ENCODE results near the gene PNKP.

PNKP gene

DNA sequence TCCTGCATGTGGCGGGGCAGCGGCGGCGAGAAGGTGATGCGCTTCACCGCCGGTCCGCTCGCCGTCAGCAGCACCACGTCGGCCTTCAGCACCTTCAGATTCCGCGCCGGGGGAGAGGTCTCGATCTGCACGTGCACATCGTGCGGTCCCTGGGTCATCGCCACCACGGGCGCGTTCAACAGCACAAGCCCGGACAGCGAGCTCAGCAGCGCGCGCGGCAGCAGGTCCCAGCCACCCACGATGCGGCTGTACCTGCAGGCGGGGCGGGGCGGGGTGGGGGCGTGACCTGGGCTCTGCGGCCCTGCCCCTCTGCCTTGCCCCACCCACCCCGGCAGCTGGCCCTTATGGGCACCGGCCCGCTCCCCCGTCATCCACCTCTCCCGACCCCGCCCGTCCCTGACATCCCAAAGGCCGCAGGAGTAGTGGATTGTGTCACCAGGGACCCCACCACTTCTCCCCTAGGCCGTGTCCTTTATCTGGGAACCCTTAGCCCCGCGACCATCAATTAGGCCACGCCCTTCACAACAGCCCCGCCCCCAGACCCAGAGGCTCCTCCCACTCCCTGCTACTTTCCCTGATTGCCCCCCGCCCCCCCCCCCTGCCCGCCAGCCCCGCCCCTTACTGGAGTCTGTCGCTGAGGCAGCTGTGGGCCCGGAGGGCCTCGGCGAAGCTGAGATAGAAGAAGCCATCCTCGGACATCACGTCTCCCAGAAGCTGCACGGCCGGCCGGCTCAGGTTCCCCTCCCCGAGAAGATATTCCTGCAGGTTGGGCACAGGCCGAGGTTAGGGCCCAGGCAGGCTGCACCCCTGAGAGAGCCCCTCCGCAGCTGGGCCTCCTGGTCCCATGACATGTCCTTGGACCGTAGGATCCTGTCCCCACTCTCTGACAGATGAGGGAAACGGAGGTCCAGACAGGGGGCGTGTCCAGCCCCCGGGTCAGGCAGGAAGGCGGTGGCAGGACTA is 23.3 kb upstream of the PNKP start:
- Histone ChIP-seq H3K4me3 (ENCODE audit: insufficient read depth, low read depth, low read length, poor library complexity, severe bottlenecking) (peak overlapping the region; percentile 63), H3K4me1 (ENCODE audit: control insufficient read depth, insufficient read depth, low read length, poor library complexity, severe bottlenecking) (peaks cover 16% of the 10 kb centered on the region), H3K27ac (ENCODE audit: insufficient read depth, low read length, poor library complexity, severe bottlenecking) (peak overlapping the region; percentile 55), H3K36me3 (ENCODE audit: control insufficient read depth, insufficient read depth, low read length) (no peaks in the 10 kb centered on the region), H3K9me3 (ENCODE audit: control insufficient read depth, low read length) (no peaks in the 10 kb centered on the region), H3K27me3 (replicated peaks; ENCODE audit: control insufficient read depth, insufficient read depth, low read length, poor library complexity, severe bottlenecking) (no peaks in the 10 kb centered on the region)
- DNase-seq: peak; percentile 58 to 67 (median 64)

GRCh38 chr19:49889687-49890348 is 22.4 kb upstream of the PNKP start:
- peak; percentile 50 to 64 (median 52) for DNase-seq
- H3K27ac ChIP-seq (ENCODE audit: insufficient read depth, low read length, poor library complexity, severe bottlenecking): peak overlapping the region; percentile 55

GRCh38 chr19:49889038-49889686 is 21.8 kb upstream of the PNKP start:
- H3K27ac ChIP-seq (ENCODE audit: insufficient read depth, low read length, poor library complexity, severe bottlenecking): no peak overlapping the region
- peaks cover 9% of the 10 kb centered on the region for H3K36me3 ChIP-seq (ENCODE audit: control insufficient read depth, insufficient read depth, low read length)
- no peak for DNase-seq
- no peaks in the 10 kb centered on the region for H3K27me3 ChIP-seq (replicated peaks; ENCODE audit: control insufficient read depth, insufficient read depth, low read length, poor library complexity, severe bottlenecking)
- H3K4me1 ChIP-seq (ENCODE audit: control insufficient read depth, insufficient read depth, low read length, poor library complexity, severe bottlenecking): peaks cover 5% of the 10 kb centered on the region
- H3K4me3 ChIP-seq (ENCODE audit: insufficient read depth, low read depth, low read length, poor library complexity, severe bottlenecking): no peak overlapping the region
- no peaks in the 10 kb centered on the region for H3K9me3 ChIP-seq (ENCODE audit: control insufficient read depth, low read length)

More at GRCh38 chr19:49889687-49890348, 22.4 kb upstream of the PNKP start:
- Histone ChIP-seq H3K36me3 (ENCODE audit: control insufficient read depth, insufficient read depth, low read length) (peaks cover 2% of the 10 kb centered on the region), H3K4me3 (ENCODE audit: insufficient read depth, low read depth, low read length, poor library complexity, severe bottlenecking) (peak overlapping the region; percentile 63), H3K27me3 (replicated peaks; ENCODE audit: control insufficient read depth, insufficient read depth, low read length, poor library complexity, severe bottlenecking) (no peaks in the 10 kb centered on the region), H3K4me1 (ENCODE audit: control insufficient read depth, insufficient read depth, low read length, poor library complexity, severe bottlenecking) (peaks cover 7% of the 10 kb centered on the region), H3K9me3 (ENCODE audit: control insufficient read depth, low read length) (no peaks in the 10 kb centered on the region)

DNA sequence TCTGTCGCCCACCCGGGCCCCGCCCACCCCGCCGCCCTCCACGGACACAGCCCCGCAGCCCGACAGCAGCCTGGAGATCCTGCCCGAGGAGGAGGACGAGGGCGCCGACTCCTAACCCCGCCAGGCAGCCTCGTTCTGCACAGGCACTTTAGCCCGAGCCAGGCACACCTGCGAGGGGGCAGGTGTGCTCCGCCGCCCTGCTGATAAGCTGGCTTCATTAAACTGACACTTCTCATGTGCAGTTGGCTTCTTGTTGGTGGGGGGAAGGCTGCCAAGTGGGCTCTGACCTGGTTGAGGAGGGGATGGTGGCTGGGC is 21.1 kb upstream of the PNKP start:
- H3K9me3 ChIP-seq (ENCODE audit: control insufficient read depth, low read length): no peaks in the 10 kb centered on the region
- peaks cover 16% of the 10 kb centered on the region for H3K36me3 ChIP-seq (ENCODE audit: control insufficient read depth, insufficient read depth, low read length)
- H3K4me1 ChIP-seq (ENCODE audit: control insufficient read depth, insufficient read depth, low read length, poor library complexity, severe bottlenecking): peaks cover 5% of the 10 kb centered on the region
- H3K27me3 ChIP-seq (replicated peaks; ENCODE audit: control insufficient read depth, insufficient read depth, low read length, poor library complexity, severe bottlenecking): no peaks in the 10 kb centered on the region
- DNase-seq: no peak
- no peak overlapping the region for H3K27ac ChIP-seq (ENCODE audit: insufficient read depth, low read length, poor library complexity, severe bottlenecking)
- no peak overlapping the region for H3K4me3 ChIP-seq (ENCODE audit: insufficient read depth, low read depth, low read length, poor library complexity, severe bottlenecking)

GRCh38 chr19:49887665-49888509 is 20.5 kb upstream of the PNKP start:
- no peak for DNase-seq
- Histone ChIP-seq H3K36me3 (ENCODE audit: control insufficient read depth, insufficient read depth, low read length) (peaks cover 21% of the 10 kb centered on the region), H3K9me3 (ENCODE audit: control insufficient read depth, low read length) (no peaks in the 10 kb centered on the region), H3K27ac (ENCODE audit: insufficient read depth, low read length, poor library complexity, severe bottlenecking) (no peak overlapping the region), H3K27me3 (replicated peaks; ENCODE audit: control insufficient read depth, insufficient read depth, low read length, poor library complexity, severe bottlenecking) (no peaks in the 10 kb centered on the region), H3K4me1 (ENCODE audit: control insufficient read depth, insufficient read depth, low read length, poor library complexity, severe bottlenecking) (peaks cover 5% of the 10 kb centered on the region), H3K4me3 (ENCODE audit: insufficient read depth, low read depth, low read length, poor library complexity, severe bottlenecking) (no peak overlapping the region)

DNA sequence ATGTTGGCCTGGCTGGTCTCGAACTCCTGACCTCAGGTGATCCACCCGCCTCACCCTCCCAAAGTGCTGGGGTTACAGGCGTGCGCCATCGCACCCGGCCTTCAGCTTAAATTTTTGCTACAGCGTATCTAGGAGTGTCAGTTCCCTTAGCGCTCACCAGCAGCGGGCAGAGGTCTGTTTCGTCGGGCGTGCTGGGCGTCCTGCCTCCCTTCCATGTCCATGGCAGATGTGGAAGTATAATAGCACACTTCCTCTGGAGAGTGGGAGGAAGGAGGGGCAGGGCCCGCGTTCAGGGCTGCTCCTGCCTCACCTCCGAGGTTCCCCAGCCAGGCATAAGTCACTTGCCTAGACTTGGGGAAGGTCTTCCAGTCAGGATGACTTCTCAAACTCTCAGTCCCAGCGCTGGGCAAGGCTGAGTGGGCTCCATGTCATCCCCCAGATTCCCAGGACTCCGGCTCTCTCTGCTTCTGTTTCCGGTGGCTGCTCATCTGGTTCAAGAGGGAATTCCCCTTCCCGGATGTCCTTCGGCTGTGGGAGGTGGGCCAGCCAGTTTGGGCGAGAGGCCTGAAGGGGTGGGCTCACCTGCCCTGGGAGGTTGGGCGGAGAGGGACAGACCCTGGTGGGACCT is 19.8 kb upstream of the PNKP start:
- peaks cover 28% of the 10 kb centered on the region for H3K36me3 ChIP-seq (ENCODE audit: control insufficient read depth, insufficient read depth, low read length)
- no peak for DNase-seq
- no peak overlapping the region for H3K27ac ChIP-seq (ENCODE audit: insufficient read depth, low read length, poor library complexity, severe bottlenecking)

DNA sequence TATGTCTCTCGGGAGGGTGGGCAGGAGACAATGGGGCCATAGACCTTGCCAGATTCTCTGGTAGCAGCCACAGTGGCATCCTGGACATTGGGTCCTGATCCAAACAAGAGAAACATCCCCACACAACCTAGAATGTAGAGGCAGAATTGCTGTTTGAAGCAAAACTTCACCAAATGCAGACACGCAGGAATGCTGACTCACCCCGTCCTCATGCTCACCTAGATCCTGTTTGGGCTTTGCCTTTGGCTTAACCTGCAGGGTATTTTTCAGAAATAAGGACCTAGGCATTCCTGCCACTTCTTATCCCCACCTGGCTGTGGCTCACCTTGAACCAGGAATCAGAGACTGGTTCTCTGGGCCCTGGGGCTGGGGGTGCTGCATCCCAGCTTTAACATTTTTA is 17.4 kb upstream of the PNKP start:
- DNase-seq: no peak
- no peaks in the 10 kb centered on the region for H3K27me3 ChIP-seq (replicated peaks; ENCODE audit: control insufficient read depth, insufficient read depth, low read length, poor library complexity, severe bottlenecking)
- H3K4me3 ChIP-seq (ENCODE audit: insufficient read depth, low read depth, low read length, poor library complexity, severe bottlenecking): no peak overlapping the region
- no peaks in the 10 kb centered on the region for H3K9me3 ChIP-seq (ENCODE audit: control insufficient read depth, low read length)
- H3K4me1 ChIP-seq (ENCODE audit: control insufficient read depth, insufficient read depth, low read length, poor library complexity, severe bottlenecking): peaks cover 2% of the 10 kb centered on the region
- H3K36me3 ChIP-seq (ENCODE audit: control insufficient read depth, insufficient read depth, low read length): peaks cover 49% of the 10 kb centered on the region
- no peak overlapping the region for H3K27ac ChIP-seq (ENCODE audit: insufficient read depth, low read length, poor library complexity, severe bottlenecking)

More for the DNA sequence above, 19.8 kb upstream of the PNKP start:
- Histone ChIP-seq H3K4me1 (ENCODE audit: control insufficient read depth, insufficient read depth, low read length, poor library complexity, severe bottlenecking) (peaks cover 5% of the 10 kb centered on the region), H3K9me3 (ENCODE audit: control insufficient read depth, low read length) (no peaks in the 10 kb centered on the region), H3K4me3 (ENCODE audit: insufficient read depth, low read depth, low read length, poor library complexity, severe bottlenecking) (no peak overlapping the region), H3K27me3 (replicated peaks; ENCODE audit: control insufficient read depth, insufficient read depth, low read length, poor library complexity, severe bottlenecking) (no peaks in the 10 kb centered on the region)

GRCh38 chr19:49884109-49884508 is 16.7 kb upstream of the PNKP start:
- no peak for DNase-seq
- Histone ChIP-seq H3K9me3 (ENCODE audit: control insufficient read depth, low read length) (no peaks in the 10 kb centered on the region), H3K36me3 (ENCODE audit: control insufficient read depth, insufficient read depth, low read length) (peaks cover 53% of the 10 kb centered on the region), H3K27me3 (replicated peaks; ENCODE audit: control insufficient read depth, insufficient read depth, low read length, poor library complexity, severe bottlenecking) (no peaks in the 10 kb centered on the region), H3K4me3 (ENCODE audit: insufficient read depth, low read depth, low read length, poor library complexity, severe bottlenecking) (no peak overlapping the region), H3K27ac (ENCODE audit: insufficient read depth, low read length, poor library complexity, severe bottlenecking) (no peak overlapping the region), H3K4me1 (ENCODE audit: control insufficient read depth, insufficient read depth, low read length, poor library complexity, severe bottlenecking) (no peaks in the 10 kb centered on the region)

DNA sequence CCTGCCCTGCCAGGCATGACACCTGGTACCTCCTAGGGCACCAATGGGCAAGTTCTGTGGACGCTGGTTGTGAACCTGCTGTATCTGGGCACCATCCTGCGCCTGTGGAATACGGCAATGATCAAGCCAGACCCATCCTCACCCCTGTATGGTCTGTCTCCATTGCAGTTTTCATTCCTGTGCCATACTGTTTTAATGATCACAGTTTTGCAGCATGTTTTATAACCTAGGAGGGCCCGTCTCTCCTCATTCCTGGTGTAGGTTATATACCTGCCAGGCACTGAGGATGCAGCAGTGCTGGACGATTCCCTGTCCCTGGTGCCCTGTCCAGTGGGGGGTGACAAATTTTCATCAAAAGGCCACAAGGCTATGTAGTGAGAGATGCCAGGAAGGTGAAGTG is 15.7 kb upstream of the PNKP start:
- H3K36me3 ChIP-seq (ENCODE audit: control insufficient read depth, insufficient read depth, low read length): peaks cover 56% of the 10 kb centered on the region

More for the DNA sequence above, 15.7 kb upstream of the PNKP start:
- Histone ChIP-seq H3K27me3 (replicated peaks; ENCODE audit: control insufficient read depth, insufficient read depth, low read length, poor library complexity, severe bottlenecking) (no peaks in the 10 kb centered on the region), H3K9me3 (ENCODE audit: control insufficient read depth, low read length) (no peaks in the 10 kb centered on the region), H3K4me3 (ENCODE audit: insufficient read depth, low read depth, low read length, poor library complexity, severe bottlenecking) (no peak overlapping the region), H3K4me1 (ENCODE audit: control insufficient read depth, insufficient read depth, low read length, poor library complexity, severe bottlenecking) (peaks cover 6% of the 10 kb centered on the region), H3K27ac (ENCODE audit: insufficient read depth, low read length, poor library complexity, severe bottlenecking) (no peak overlapping the region)
- no peak for DNase-seq
